A549 (cell line): ENCODE data around the gene CLCN4. TPM values are rescaled to one million over a fixed set of nuclear protein-coding genes. Genes with fewer than 3 reads are reported as not detected.

ENCODE experiments used
- ATAC-seq, 2 experiments: fragments of 200-7000 bp in 1 of 2; fragments of >200 bp in 1 of 2; cut with Nextera tagmentation in 1 of 2; cut with Tn5 transposase in 1 of 2; 3 replicates each; pipeline versions ENCODE4 v1.8.0 to v1.9.1; 2018 to 2020; ENCODE audit warnings: mild to moderate bottlenecking in 1 of 2, moderate library complexity in 1 of 2
- CTCF ChIA-PET: fragments of 300-600 bp; sonication (Branson Sonifier 250); formaldehyde crosslinking; extraction: SDS; loops from one replicate; lab custom pipeline; 2021; ENCODE audit warnings: antibody characterized with exemption, inconsistent platforms; lab: Yijun Ruan, JAX
- POLR2A ChIA-PET: fragments of 350-600 bp; formaldehyde crosslinking; extraction: SDS; loops from one replicate; lab custom pipeline; 2021; ENCODE audit warnings: antibody characterized with exemption, inconsistent platforms; lab: Yijun Ruan, JAX
- DNase-seq, 2 experiments: peaks; one replicate each; pipeline versions ENCODE4 v3.0.0 to v3.0.0-alpha.2; 2011 to 2016; ENCODE audit warnings: low read depth in 1 of 2, low spot score in 1 of 2
- FAIRE-seq: peaks from 2 replicates; lab custom pipeline; 2011; peaks lifted over from hg19 to GRCh38; lab: Jason Lieb, UNC
- H3K27ac ChIP-seq, 2 experiments: fragments of >200 bp; sonication (Bioruptor Twin); formaldehyde crosslinking; 3 replicates each; pipeline ENCODE4 v1.5.1; 2016 to 2017
- H3K4me1 ChIP-seq: fragments of >200 bp; sonication (Bioruptor Twin); formaldehyde crosslinking; 3 replicates; pipeline ENCODE4 v1.6.1; 2016
- H3K4me2 ChIP-seq: fragments of >200 bp; sonication (Bioruptor Twin); formaldehyde crosslinking; 3 replicates; pipeline ENCODE4 v1.6.1; 2016
- H3K4me3 ChIP-seq: fragments of >200 bp; sonication (Bioruptor Twin); formaldehyde crosslinking; 3 replicates; pipeline ENCODE4 v1.5.1; 2016
- H3K9me3 ChIP-seq: fragments of >200 bp; sonication (Bioruptor Twin); formaldehyde crosslinking; 3 replicates; pipeline ENCODE4 v1.6.1; 2016
- ATOH8 ChIP-seq: fragments of 250-450 bp; sonication (Bioruptor Pico); IDR thresholded peaks from 2 replicates; pipeline ENCODE4 v1.5.0; 2020; ENCODE audit warnings: low read depth, mild to moderate bottlenecking, moderate library complexity
- BHLHE40 ChIP-seq: IDR thresholded peaks from 2 replicates; pipeline ENCODE4 v1.6.1; 2012; ENCODE audit warnings: low read depth, low read length, inconsistent platforms
- CEBPB ChIP-seq, 2 experiments: fragments of >200 bp in 1 of 2; sonication (Bioruptor Twin) in 1 of 2; formaldehyde crosslinking in 1 of 2; IDR thresholded peaks; 2 replicates each; pipeline ENCODE4 v1.6.1; 2012 to 2016
- CHD2 ChIP-seq: fragments of 150-350 bp; IDR thresholded peaks from 2 replicates; pipeline ENCODE4 v1.6.1; 2014; ENCODE audit warnings: low read length; ENCODE audit not compliant: partially characterized antibody
- E2F6 ChIP-seq: IDR thresholded peaks from 2 replicates; pipeline ENCODE4 v1.6.1; 2012; ENCODE audit warnings: low read depth, borderline replicate concordance
- EHF ChIP-seq: fragments of 250-450 bp; sonication (Bioruptor Pico); IDR thresholded peaks from 2 replicates; pipeline ENCODE4 v1.5.0; 2020; ENCODE audit warnings: mild to moderate bottlenecking
- EHMT2 ChIP-seq: fragments of 200-600 bp; sonication (generic); IDR thresholded peaks from 2 replicates; pipeline ENCODE4 v1.6.1; 2016; ENCODE audit warnings: antibody characterized with exemption, low read depth, mild to moderate bottlenecking, moderate library complexity
- ELK1 ChIP-seq: fragments of 150-350 bp; IDR thresholded peaks from 2 replicates; pipeline ENCODE4 v1.6.1; 2014; ENCODE audit warnings: low read depth, mild to moderate bottlenecking, low read length
- FOSL2 ChIP-seq, 2 experiments: fragments of 450-650 bp in 1 of 2; fragments of >200 bp in 1 of 2; sonication (Bioruptor Twin) in 1 of 2; formaldehyde crosslinking; IDR thresholded peaks; 2 replicates each; pipeline versions ENCODE4 v1.5.0 to v1.6.1; 2016 to 2020; ENCODE audit warnings: mild to moderate bottlenecking in 1 of 2, moderate library complexity in 1 of 2
- FOXS1 ChIP-seq: fragments of 250-450 bp; sonication (Bioruptor Pico); IDR thresholded peaks from 2 replicates; pipeline ENCODE4 v1.5.0; 2020; ENCODE audit warnings: mild to moderate bottlenecking, moderate library complexity
- HDAC2 ChIP-seq: fragments of 200-600 bp; sonication (generic); IDR thresholded peaks from 2 replicates; pipeline ENCODE4 v1.6.1; 2016
- HES2 ChIP-seq: fragments of >200 bp; sonication (Bioruptor Twin); formaldehyde crosslinking; IDR thresholded peaks from 2 replicates; pipeline ENCODE4 v1.6.1; 2016
- HEYL ChIP-seq: fragments of 250-450 bp; sonication (Bioruptor Pico); IDR thresholded peaks from 2 replicates; pipeline ENCODE4 v1.8.0; 2021; ENCODE audit warnings: mild to moderate bottlenecking, moderate library complexity
- HOXB13 ChIP-seq: fragments of 250-450 bp; sonication (Bioruptor Pico); IDR thresholded peaks from 2 replicates; pipeline ENCODE4 v1.5.0; 2020; ENCODE audit warnings: low read depth, mild to moderate bottlenecking, moderate library complexity
- JUNB ChIP-seq: fragments of >200 bp; sonication (Bioruptor Twin); formaldehyde crosslinking; IDR thresholded peaks from 2 replicates; pipeline ENCODE4 v1.6.1; 2016
- MAFK ChIP-seq: fragments of 450-650 bp; IDR thresholded peaks from 2 replicates; pipeline ENCODE4 v1.6.1; 2014; ENCODE audit not compliant: partially characterized antibody
- NPAS2 ChIP-seq: fragments of 250-450 bp; sonication (Bioruptor Pico); IDR thresholded peaks from 2 replicates; pipeline ENCODE4 v1.8.0; 2022; ENCODE audit warnings: mild to moderate bottlenecking, moderate library complexity, borderline replicate concordance
- NR3C1 ChIP-seq: fragments of >200 bp; sonication (Bioruptor Twin); formaldehyde crosslinking; IDR thresholded peaks from 3 replicates; pipeline ENCODE4 v1.6.1; 2017
- PBX3 ChIP-seq: IDR thresholded peaks from 2 replicates; pipeline ENCODE4 v1.6.1; 2012
- PHF8 ChIP-seq: fragments of 200-600 bp; sonication (generic); IDR thresholded peaks from 2 replicates; pipeline ENCODE4 v1.6.1; 2016; ENCODE audit warnings: low read depth, mild to moderate bottlenecking, antibody characterized with exemption, moderate library complexity, borderline replicate concordance
- TP53 ChIP-seq: fragments of 250-450 bp; sonication (Bioruptor Pico); IDR thresholded peaks from 2 replicates; pipeline ENCODE4 v1.5.0; 2021; ENCODE audit warnings: mild to moderate bottlenecking, moderate library complexity
- ZNF302 ChIP-seq: fragments of 250-450 bp; sonication (Bioruptor Pico); IDR thresholded peaks from 2 replicates; pipeline ENCODE4 v1.9.0; 2021; ENCODE audit warnings: inconsistent platforms, mild to moderate bottlenecking, moderate library complexity
- ZSCAN20 ChIP-seq: fragments of 250-450 bp; sonication (Bioruptor Pico); IDR thresholded peaks from 2 replicates; pipeline ENCODE4 v1.8.0; 2022; ENCODE audit warnings: mild to moderate bottlenecking, moderate library complexity
- WGBS: methylation state at CpG from one replicate; pipeline ENCODE4 v1.1.6; 2017; ENCODE audit errors: missing lambda C conversion rate; 5-methylcytosine and 5-hydroxymethylcytosine counted together
- polyA plus RNA-seq, 4 experiments: library from polyadenylated mRNA; depleted of rRNA in 3 of 4; stranded (reverse); fragments of >200 nt; fragmentation: RNase III in 1 of 4; extraction: RNeasy Plus Mini Kit Qiagen cat#74134 plus additional on column Dnase treatment in 1 of 4; gene quantifications; 2 replicates in 3 of 4; 3 replicates in 1 of 4; pipeline ENCODE4 v1.2.3, GENCODE V29; 2011 to 2017
- TF ChIP-seq, protein P1 (sequence below): fragments of 250-450 bp; sonication (Bioruptor Pico); IDR thresholded peaks from 2 replicates; pipeline ENCODE4 v1.5.0; 2021; ENCODE audit warnings: mild to moderate bottlenecking, moderate library complexity, borderline replicate concordance
- TF ChIP-seq, protein P2 (sequence below): IDR thresholded peaks from 2 replicates; pipeline ENCODE4 v1.6.1; 2012
- TF ChIP-seq, protein P3 (sequence below): fragments of 450-650 bp; IDR thresholded peaks from 2 replicates; pipeline ENCODE4 v1.6.1; 2014; ENCODE audit warnings: antibody characterized with exemption

The CLCN4 gene
- polyA plus RNA-seq, 2 of the 4 experiments (the other 2 are of a cell fraction) = 2.8 to 4.7 TPM

DNA sequence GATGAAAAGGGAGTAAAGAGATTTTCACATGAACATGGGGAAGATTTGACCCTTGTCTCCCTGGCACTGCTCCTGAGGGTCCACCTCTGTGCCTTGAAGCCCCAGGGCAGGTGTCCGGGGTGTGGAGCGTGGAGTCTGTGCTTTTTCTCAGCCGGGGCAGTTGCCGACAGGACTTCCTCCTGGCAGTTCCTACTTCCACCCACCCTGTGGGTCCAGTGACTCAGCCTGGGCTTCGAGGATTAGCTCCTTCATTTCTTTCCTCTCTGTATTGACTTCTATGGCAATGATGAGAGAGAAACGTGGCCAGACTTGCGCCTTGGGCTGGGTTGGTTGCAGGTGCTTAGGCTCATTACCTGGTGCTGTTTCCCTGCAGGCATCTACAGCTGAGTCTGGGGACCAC is 35.9 kb upstream of the CLCN4 start:
- peaks cover 55% of the 10 kb centered on the region for H3K9me3 ChIP-seq
- H3K4me2 ChIP-seq = no peak overlapping the region
- H3K27ac ChIP-seq = no peak overlapping the region
- H3K4me3 ChIP-seq = no peak overlapping the region
- 91% methylated on average over 5 of the region's 7 CpGs for WGBS
- no peaks in the 10 kb centered on the region for H3K4me1 ChIP-seq
- TF ChIP-seq PBX3 (no peak), CHD2 (no peak), E2F6 (no peak), ZSCAN20 (no peak), ELK1 (no peak), FOXS1 (CRISPR knock-in tag) (no peak), CEBPB (IDR thresholded peaks at IDR 0.05) (no peak), BHLHE40 (no peak), TP53 (no peak), JUNB (no peak), ATOH8 (CRISPR knock-in tag) (no peak), MAFK (no peak), ZNF302 (no peak), HES2 (no peak), HDAC2 (no peak), FOSL2 (IDR thresholded peaks at IDR 0.05) (no peak), FOSL2 (CRISPR knock-in tag; IDR thresholded peaks at IDR 0.05) (no peak), NR3C1 (no peak)
- TF ChIP-seq, protein P1, sequence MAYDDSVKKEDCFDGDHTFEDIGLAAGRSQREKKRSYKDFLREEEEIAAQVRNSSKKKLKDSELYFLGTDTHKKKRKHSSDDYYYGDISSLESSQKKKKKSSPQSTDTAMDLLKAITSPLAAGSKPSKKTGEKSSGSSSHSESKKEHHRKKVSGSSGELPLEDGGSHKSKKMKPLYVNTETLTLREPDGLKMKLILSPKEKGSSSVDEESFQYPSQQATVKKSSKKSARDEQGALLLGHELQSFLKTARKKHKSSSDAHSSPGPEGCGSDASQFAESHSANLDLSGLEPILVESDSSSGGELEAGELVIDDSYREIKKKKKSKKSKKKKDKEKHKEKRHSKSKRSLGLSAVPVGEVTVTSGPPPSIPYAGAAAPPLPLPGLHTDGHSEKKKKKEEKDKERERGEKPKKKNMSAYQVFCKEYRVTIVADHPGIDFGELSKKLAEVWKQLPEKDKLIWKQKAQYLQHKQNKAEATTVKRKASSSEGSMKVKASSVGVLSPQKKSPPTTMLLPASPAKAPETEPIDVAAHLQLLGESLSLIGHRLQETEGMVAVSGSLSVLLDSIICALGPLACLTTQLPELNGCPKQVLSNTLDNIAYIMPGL (CRISPR knock-in tag) = no peak
- TF ChIP-seq, protein P2, sequence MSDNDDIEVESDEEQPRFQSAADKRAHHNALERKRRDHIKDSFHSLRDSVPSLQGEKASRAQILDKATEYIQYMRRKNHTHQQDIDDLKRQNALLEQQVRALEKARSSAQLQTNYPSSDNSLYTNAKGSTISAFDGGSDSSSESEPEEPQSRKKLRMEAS = no peak
- TF ChIP-seq, protein P3, sequence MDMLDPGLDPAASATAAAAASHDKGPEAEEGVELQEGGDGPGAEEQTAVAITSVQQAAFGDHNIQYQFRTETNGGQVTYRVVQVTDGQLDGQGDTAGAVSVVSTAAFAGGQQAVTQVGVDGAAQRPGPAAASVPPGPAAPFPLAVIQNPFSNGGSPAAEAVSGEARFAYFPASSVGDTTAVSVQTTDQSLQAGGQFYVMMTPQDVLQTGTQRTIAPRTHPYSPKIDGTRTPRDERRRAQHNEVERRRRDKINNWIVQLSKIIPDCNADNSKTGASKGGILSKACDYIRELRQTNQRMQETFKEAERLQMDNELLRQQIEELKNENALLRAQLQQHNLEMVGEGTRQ = no peak
- TF ChIP-seq, all 56 proteins: peak for 0
- FAIRE-seq (no peak), DNase-seq (no peak), ATAC-seq (no peak)
- ChIA-PET POLR2A (no interaction called here), CTCF (interaction anchor here (0.6 to 9.8 kb wide), 19 partner anchors 11 to 374 kb away, joined by 3 to 216 read pairs (median 18); partner anchors contain the start of gene CLCN4)

DNA sequence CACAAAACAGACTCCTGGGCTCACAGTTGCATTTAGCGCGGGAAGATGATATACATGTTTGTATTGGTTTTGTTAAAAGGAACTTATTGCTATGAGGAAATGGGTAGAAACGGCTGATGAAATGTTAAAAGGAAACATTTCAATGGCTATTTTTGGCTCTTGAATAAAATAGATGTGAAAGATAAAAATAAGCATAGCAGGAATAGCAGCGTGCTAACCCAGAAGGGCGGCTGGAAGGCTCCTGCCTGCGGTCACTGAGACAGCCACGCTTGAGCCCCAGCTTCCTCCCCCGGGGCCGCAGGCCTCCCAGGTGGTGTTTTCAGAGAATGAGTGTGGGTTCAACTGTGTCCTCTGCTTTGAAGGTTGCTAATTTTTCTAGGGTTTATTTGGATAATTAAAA is 35.0 kb upstream of the CLCN4 start:
- CTCF ChIA-PET = interaction anchor here (0.6 to 9.8 kb wide), 3 partner anchors 106 to 134 kb away, joined by 3 to 216 read pairs (median 47); no protein-coding TSS in a partner anchor
- no peak overlapping the region for H3K4me2 ChIP-seq
- no peak for FAIRE-seq
- no peak for TF ChIP-seq EHF
- no peak for TF ChIP-seq ELK1
- TF ChIP-seq PHF8 = no peak
- no peak for TF ChIP-seq HOXB13 (CRISPR knock-in tag)
- TF ChIP-seq CHD2 = no peak
- TF ChIP-seq, protein P1 (CRISPR knock-in tag) = no peak
- TF ChIP-seq EHMT2 = no peak
- TF ChIP-seq HEYL (CRISPR knock-in tag) = no peak
- TF ChIP-seq TP53 = no peak
- no peak for TF ChIP-seq NPAS2 (CRISPR knock-in tag)

More for the DNA sequence above, 35.0 kb upstream of the CLCN4 start:
- H3K4me1 ChIP-seq = no peaks in the 10 kb centered on the region
- 93% methylated on average over 9 of the region's 9 CpGs for WGBS
- H3K9me3 ChIP-seq = peaks cover 55% of the 10 kb centered on the region
- H3K27ac ChIP-seq = no peak overlapping the region
- DNase-seq = no peak
- POLR2A ChIA-PET = no interaction called here
- no peak for ATAC-seq
- no peak overlapping the region for H3K4me3 ChIP-seq
